Putamen (tissue), 1 donor: Measurements from ENCODE around the gene ATXN7L2.

Source experiments
- DNase-seq: peaks from one replicate; pipeline ENCODE4 v3.0.0-alpha.2; 2016; ENCODE audit warnings: low spot score

The ATXN7L2 gene

GRCh38 chr1:109477821-109478220 is 5.9 kb upstream of the ATXN7L2 start:
- DNase-seq, result no peak

GRCh38 chr1:109478806-109479205 is 4.9 kb upstream of the ATXN7L2 start:
- no peak for DNase-seq

GRCh38 chr1:109479311-109479710 is 4.4 kb upstream of the ATXN7L2 start:
- DNase-seq, result no peak

DNA sequence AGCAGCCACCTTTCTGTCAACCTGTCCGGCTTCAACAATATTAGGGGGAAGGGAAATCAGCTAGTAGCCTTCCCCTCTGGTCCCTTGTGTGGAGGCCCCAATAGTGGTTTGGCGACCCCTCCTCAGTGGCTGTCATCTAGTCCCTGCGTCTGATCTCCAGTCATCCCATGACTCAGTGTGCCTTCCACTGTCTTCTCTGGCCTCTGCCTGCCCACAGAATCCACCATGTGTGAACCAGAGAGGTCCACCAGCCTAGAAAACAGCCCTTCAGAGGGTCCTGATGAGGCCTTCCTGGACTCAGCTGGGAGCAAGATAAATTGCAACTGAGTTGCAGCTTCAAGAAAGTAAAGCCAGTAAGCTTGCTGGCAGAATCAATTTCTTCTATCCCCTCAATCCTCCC is 3.8 kb upstream of the ATXN7L2 start:
- no peak for DNase-seq

DNA sequence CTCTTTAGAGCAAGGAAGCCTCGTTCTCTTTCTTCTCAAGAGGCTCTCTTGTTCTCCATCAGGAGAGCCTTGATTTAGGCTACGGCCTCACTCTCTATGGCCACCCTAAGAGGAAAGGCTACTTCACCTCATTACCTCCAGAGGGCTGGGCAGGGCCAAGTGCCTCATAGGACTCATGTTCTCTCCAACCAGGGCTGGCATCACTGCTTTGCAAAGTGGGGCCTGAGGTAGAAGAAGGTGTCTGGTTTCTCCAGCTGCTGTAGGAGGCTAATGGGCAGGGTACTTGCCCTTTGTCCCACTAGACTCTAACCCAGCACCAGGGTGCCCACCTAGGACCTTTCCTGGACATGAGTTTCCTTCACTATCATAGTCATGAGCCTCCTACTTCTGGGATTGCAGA is 2.1 kb upstream of the ATXN7L2 start:
- no peak for DNase-seq

DNA sequence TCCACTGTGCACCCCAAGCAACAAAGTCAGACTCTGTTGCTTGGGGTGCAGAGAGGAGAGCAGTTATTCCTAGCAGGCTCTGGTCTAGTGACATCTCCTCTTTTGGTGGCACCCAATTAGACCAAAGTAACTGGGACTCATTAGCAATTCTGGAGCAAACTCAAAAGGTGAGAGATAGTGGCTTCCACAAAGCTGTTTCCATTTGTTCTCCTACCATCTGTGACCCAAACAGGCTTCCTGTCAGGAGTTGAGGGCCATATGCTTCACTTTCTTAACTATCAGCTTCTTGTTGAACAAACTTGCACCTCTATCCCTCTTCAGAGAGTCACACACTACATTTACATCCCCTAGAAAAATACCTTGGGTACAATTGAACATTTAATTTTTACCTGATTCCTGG is 1.5 kb upstream of the ATXN7L2 start:
- no peak for DNase-seq

GRCh38 chr1:109482791-109483671 is 674 bp upstream of the ATXN7L2 start:
- DNase-seq, result no peak

DNA sequence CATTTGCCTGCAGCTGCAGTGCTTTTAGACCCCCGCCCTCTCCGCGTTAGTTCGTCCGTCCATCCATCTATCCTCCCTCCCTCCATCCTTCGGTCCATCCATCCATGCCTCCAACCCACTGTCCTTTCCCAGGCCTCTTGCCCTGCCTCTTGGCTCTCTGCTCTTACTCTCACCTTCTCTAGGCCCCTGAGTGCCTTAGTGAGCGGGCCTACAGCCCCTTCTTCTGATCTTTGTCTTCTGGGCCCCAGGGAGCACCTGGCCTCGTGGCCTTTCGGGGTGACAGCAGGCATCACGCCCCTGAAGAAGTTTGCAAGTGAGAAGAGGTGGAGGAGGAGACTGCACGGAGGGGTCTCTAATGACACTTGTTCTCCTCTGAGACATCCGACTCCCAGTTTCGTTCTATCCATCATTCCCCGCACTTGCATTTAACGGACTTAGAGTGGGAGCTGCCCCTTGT is 842 bp downstream of the ATXN7L2 start:
- DNase-seq, result no peak

- DNase-seq, result no peak
Measured at GRCh38 chr1:109485001-109485400, 1.3 kb downstream of the ATXN7L2 start.

GRCh38 chr1:109487261-109487660 is 3.6 kb downstream of the ATXN7L2 start:
- DNase-seq, result no peak

DNA sequence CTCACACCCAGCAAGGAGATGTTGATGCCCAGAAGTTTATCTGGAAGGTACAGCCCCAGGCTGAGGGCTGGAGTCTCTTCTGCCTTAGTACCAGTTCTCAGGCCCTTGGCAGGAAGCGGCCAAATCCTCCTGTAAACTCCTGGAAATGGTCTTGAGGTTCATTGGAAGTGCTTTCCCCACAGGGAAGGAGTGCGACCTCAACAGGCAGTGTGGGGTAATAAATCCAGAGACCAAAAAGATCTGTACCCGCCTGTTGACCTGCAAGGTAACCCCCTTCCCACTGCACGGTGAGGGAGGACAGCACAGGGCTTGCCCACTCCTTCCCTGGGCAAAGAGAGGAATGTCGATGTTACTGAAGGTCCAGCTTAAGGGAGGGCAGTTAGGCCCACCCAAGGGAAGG is 4.5 kb downstream of the ATXN7L2 start:
- DNase-seq, result no peak

GRCh38 chr1:109488696-109489095 is 5.0 kb downstream of the ATXN7L2 start:
- DNase-seq, result no peak

DNA sequence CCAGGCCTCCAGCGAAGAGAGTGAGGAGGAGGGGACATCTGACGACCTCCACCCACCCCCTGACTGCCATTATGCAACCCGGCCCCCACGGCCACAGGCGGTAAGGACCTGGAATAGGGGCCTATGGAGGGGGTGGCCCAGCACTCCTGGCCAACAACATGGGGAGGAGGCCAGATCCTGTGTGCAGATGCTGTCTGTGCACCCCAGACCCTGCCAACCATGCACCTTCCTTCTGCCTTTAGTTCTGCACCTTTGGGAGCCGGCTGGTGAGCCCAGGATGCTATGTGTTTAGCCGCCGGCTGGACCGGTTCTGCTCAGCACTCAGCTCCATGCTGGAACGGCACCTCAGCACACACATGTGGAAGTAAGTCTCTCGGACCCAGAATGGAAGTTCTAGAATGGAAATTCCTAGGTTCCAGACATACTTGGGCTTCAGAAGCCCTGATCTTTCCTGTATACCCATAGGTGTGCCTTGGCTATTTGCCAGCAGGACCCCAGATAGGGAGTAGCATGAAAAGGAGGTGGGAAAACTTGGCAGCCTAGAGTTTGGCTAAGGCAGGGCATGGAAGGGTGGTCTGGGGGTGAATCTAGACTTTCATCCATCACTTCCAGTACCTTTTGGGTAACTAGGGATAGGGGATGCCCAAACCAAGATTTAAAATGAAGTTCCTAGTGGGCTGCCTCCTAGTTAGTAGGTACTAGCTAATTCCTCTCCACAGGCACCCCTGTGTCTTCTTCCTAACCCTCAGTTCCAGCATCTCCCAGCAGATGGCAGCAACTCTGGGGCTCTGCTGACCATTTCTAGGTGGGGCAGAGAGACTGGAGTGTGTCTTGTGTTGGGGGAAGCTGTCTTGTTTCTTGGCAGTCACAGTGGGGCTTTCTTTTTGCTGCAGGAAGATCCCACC is 6.6 kb downstream of the ATXN7L2 start:
- DNase-seq, result peak; percentile 57

DNA sequence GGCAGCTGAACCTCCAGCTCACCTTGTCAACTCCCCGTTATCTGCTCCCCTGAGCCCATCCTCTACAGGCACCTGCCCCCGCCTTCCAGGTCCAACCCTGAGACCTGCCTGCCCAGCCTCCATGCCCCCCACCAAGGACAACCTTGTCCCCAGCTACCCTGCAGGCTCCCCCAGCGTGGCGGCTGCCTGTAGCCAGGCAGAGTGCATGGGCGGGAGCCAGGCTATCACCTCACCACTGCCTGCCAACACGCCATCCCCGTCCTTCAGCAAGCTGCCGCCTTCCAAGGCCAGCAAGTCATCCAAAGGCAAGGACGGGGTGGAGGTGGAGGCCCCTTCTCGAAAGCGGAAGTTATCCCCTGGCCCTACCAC is 7.2 kb downstream of the ATXN7L2 start:
- DNase-seq, result no peak

DNA sequence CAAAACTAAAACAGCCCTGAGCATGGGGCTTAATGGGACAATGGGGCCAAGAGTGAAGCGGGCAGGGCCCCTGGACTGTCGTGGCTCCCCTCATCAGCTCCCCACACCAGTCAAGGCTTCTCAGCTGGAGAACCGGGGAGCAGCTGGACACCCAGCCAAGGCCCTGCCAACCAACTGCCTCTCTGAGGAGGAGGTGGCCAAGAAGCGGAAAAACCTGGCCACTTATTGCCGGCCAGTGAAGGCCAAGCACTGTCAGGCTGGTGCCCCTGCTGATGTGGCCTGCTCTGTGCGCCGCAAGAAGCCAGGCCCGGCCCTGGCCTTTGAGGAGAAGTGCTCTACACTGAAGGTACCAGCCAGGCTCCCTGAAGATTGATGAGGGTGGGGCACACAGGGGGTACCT is 7.7 kb downstream of the ATXN7L2 start:
- DNase-seq, result no peak

- DNase-seq, result no peak
Measured at GRCh38 chr1:109492779-109493178, 9.1 kb downstream of the ATXN7L2 start.

- DNase-seq, result peak; percentile 39
Measured at GRCh38 chr1:109493227-109493626, 9.5 kb downstream of the ATXN7L2 start.

DNA sequence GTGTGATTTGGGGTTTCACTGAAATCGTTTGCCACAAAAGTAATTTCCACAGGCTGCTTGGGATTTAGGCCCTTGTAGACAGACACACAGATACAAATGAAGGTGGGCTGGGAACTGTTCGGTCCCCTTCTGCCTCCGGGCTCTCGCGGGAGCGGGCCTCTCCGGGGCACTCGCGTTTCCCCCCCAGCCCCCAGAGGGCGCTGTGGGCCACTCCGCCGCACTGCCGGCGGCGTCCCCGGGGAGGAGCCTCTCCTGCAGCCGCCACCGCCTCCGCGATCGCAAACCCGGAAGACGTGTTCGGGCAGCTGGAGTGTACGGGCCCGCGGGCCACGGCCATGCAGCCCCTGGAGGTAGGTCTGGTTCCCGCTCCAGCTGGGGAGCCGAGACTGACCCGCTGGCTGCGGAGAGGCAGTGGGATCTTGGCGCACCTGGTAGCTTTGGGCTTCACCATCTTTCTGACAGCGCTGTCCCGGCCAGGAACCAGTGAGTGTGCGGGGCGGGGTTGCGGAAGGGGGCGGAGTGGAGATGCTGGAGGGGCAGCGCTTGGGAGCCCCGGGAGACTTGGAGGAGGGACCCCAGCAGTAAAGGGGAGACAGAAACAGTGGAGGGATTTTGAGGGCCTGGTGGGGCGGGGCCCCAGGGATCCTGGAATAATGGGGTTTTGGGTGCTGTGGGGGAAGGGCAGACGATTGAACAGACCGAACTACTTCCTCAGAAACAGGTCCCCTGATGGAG is 10.3 kb downstream of the ATXN7L2 start, which contains the start of gene CYB561D1:
TSS of gene CYB561D1 (plus strand) at position 290 of the 735 bp plus-strand sequence. CDS start at position 336, 46 bp downstream.
- DNase-seq, result peak; percentile 86

DNA sequence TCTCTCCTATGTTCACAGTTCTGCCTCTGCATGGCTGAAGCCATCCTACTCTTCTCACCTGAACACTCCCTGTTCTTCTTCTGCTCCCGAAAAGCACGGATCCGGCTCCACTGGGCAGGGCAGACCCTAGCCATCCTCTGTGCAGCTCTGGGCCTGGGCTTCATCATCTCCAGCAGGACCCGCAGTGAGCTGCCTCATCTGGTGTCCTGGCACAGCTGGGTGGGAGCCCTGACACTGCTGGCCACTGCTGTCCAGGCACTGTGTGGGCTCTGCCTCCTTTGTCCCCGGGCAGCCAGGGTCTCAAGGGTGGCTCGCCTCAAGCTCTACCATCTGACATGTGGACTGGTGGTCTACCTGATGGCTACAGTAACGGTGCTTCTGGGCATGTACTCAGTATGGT is 12.0 kb downstream of the ATXN7L2 start:
- DNase-seq, result no peak

- DNase-seq, result no peak
Measured at GRCh38 chr1:109497449-109498160, 13.9 kb downstream of the ATXN7L2 start.

DNA sequence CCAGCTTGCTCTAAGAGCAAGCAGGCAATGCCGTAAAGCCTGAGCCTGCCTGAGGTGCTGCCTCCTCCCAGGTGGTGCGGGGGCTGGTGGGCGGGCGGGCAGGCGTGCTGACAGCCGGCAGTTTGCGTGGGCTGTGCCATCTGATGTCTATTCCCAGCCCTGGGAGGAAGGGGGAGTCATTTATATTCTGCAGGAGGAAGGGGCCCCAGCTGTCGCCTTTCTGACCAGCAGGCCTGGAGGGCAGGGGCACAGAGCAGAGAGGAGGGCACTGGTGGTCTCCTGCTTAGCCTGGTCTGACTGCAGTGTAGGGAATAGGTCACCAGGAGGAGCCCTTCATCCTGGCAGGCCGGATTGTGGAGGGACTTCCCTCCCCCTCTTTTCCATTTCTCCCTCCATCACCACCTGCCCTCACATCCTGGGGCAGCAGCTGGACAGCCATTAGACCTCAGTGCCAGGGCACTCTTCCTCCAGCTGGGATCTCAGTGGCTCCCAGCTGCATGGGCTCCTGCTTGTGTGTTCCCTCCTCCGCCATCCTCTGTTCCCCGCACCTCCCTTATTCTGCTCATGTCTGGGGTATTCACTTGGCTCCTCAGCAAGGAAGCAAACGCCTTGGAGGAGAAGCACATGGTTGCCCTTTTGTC is 14.6 kb downstream of the ATXN7L2 start:
- peak; percentile 68 for DNase-seq
